GM12873 (cell line): ENCODE data around the gene STRADB.

Source experiments
- CTCF ChIP-seq: IDR thresholded peaks from 2 replicates; pipeline ENCODE4 v1.5.1; 2012; ENCODE audit warnings: low read depth, mild to moderate bottlenecking, moderate library complexity, low read length, control low read depth; ENCODE audit not compliant: insufficient read depth; ENCODE audit errors: missing control alignments

The STRADB gene

DNA sequence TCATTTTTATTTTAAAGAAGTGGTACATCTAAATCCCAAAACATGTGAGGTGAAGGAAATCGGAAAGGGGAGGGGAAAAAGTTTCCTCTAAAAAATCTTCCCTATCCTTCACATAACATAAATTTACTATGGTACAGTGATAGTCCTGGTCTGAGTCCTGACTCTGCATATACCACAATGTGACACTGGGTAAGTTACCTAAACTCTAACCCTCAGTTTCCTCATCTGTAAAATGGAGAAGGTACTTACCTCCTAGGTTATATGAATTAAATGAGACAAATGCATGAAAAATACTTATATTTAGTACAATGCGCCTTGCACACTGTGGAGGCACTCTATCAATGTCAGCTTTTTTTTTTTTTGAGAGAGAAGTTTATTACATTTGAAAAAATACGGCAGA lies 42.6 kb upstream of the STRADB start:
- no peak for TF ChIP-seq CTCF

GRCh38 chr2:201411421-201411820 lies 40.1 kb upstream of the STRADB start:
- no peak for TF ChIP-seq CTCF

DNA sequence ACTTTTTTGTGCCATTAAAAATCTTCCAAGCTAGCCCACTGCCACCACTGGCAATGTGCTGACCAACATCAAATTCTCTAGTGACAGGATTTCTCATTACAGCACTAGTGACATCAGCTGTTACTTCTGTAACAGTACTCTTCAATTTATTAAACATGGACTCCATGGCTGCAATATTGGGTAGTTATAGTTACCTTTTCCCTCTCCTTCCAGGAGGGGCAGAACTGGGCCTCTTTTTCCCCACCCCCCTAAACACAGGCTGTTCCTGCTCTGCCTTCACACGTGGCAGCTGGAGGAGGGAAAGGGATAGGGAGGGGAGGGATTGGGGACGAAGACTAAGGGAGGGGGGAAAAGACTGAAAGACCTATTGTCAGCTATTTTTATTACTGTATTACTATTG lies 38.4 kb upstream of the STRADB start:
- TF ChIP-seq CTCF = no peak

GRCh38 chr2:201413552-201413951 lies 38.0 kb upstream of the STRADB start:
- no peak for TF ChIP-seq CTCF

- TF ChIP-seq CTCF = no peak
Observed at GRCh38 chr2:201414099-201415023, 37.2 kb upstream of the STRADB start.

GRCh38 chr2:201415149-201415548 lies 36.4 kb upstream of the STRADB start:
- no peak for TF ChIP-seq CTCF

- no peak for TF ChIP-seq CTCF
Observed at GRCh38 chr2:201419057-201419635, 32.4 kb upstream of the STRADB start.
